ENCODE results near the gene ZBTB8B.

- TF ChIP-seq, protein P1, sequence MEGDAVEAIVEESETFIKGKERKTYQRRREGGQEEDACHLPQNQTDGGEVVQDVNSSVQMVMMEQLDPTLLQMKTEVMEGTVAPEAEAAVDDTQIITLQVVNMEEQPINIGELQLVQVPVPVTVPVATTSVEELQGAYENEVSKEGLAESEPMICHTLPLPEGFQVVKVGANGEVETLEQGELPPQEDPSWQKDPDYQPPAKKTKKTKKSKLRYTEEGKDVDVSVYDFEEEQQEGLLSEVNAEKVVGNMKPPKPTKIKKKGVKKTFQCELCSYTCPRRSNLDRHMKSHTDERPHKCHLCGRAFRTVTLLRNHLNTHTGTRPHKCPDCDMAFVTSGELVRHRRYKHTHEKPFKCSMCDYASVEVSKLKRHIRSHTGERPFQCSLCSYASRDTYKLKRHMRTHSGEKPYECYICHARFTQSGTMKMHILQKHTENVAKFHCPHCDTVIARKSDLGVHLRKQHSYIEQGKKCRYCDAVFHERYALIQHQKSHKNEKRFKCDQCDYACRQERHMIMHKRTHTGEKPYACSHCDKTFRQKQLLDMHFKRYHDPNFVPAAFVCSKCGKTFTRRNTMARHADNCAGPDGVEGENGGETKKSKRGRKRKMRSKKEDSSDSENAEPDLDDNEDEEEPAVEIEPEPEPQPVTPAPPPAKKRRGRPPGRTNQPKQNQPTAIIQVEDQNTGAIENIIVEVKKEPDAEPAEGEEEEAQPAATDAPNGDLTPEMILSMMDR (IDR thresholded peaks at IDR 0.05; ENCODE audit: low read depth, low read length): no peak
- no peak for TF ChIP-seq EZH2phosphoT487 (IDR thresholded peaks at IDR 0.05; ENCODE audit: low read depth)
These were observed 10.1 kb downstream of the ZBTB8B start for GRCh38 chr1:32474954-32475353.

All from OCI-LY3 (cell line).